SK-N-SH treated with all-trans-retinoic acid at 6 μM for 48 hours (cell line): Measurements from ENCODE around the gene FABP1.

ENCODE experiments used
- ATAC-seq: fragments of 200-7000 bp; cut with Tn5 transposase; 3 replicates; pipeline ENCODE4 v1.9.1; 2020; ENCODE audit warnings: mild to moderate bottlenecking, moderate library complexity
- ARNTL ChIP-seq: fragments of 450-650 bp; formaldehyde crosslinking; IDR thresholded peaks from 2 replicates; pipeline ENCODE4 v1.5.0; 2020; ENCODE audit warnings: low read depth, mild to moderate bottlenecking, moderate library complexity, borderline replicate concordance
- CSDC2 ChIP-seq: fragments of 250-450 bp; sonication (Bioruptor Pico); IDR thresholded peaks from 2 replicates; pipeline ENCODE4 v1.5.0; 2020; ENCODE audit warnings: mild to moderate bottlenecking, moderate library complexity
- GLIS3 ChIP-seq: fragments of 250-450 bp; sonication (Bioruptor Pico); IDR thresholded peaks from 2 replicates; pipeline ENCODE4 v1.5.0; 2020; ENCODE audit warnings: mild to moderate bottlenecking, moderate library complexity
- ISL1 ChIP-seq: fragments of 250-450 bp; sonication (Bioruptor Pico); IDR thresholded peaks from 2 replicates; pipeline ENCODE4 v2.1.2; 2022; ENCODE audit warnings: mild to moderate bottlenecking, moderate library complexity
- OSR1 ChIP-seq: fragments of 250-450 bp; sonication (Bioruptor Pico); IDR thresholded peaks from 2 replicates; pipeline ENCODE4 v1.8.0; 2022; ENCODE audit warnings: moderate library complexity, mild to moderate bottlenecking, inconsistent platforms
- PPARA ChIP-seq: fragments of 250-450 bp; sonication (Bioruptor Pico); IDR thresholded peaks from 2 replicates; pipeline ENCODE4 v1.5.0; 2020; ENCODE audit warnings: mild to moderate bottlenecking, borderline replicate concordance
- SNAI2 ChIP-seq: fragments of 250-450 bp; sonication (Bioruptor Pico); IDR thresholded peaks from 2 replicates; pipeline ENCODE4 v1.5.0; 2020; ENCODE audit warnings: mild to moderate bottlenecking, moderate library complexity
- TCF4 ChIP-seq: fragments of 250-450 bp; sonication (Bioruptor Pico); IDR thresholded peaks from 2 replicates; pipeline ENCODE4 v1.8.0; 2021; ENCODE audit warnings: mild to moderate bottlenecking, moderate library complexity, borderline replicate concordance
- TOX ChIP-seq: fragments of 250-450 bp; sonication (Bioruptor Pico); IDR thresholded peaks from 2 replicates; pipeline ENCODE4 v1.8.0; 2021; ENCODE audit warnings: mild to moderate bottlenecking, moderate library complexity, borderline replicate concordance
- ZC3H10 ChIP-seq: fragments of 250-450 bp; sonication (Bioruptor Pico); IDR thresholded peaks from 2 replicates; pipeline ENCODE4 v1.5.1; 2021; ENCODE audit warnings: mild to moderate bottlenecking, moderate library complexity
- ZFP3 ChIP-seq: fragments of 250-450 bp; sonication (Bioruptor Pico); IDR thresholded peaks from 2 replicates; pipeline ENCODE4 v1.5.0; 2020; ENCODE audit warnings: mild to moderate bottlenecking, moderate library complexity
- ZFP30 ChIP-seq: fragments of 450-650 bp; formaldehyde crosslinking; IDR thresholded peaks from 2 replicates; pipeline ENCODE4 v1.5.0; 2022; ENCODE audit warnings: mild to moderate bottlenecking, moderate library complexity
- ZNF565 ChIP-seq: fragments of 450-650 bp; formaldehyde crosslinking; conservative IDR thresholded peaks from 2 replicates; pipeline ENCODE4 v1.5.0; 2020; ENCODE audit warnings: low read depth, mild to moderate bottlenecking, moderate library complexity
- ZNF70 ChIP-seq: fragments of 450-650 bp; formaldehyde crosslinking; IDR thresholded peaks from 2 replicates; pipeline ENCODE4 v1.5.0; 2020; ENCODE audit warnings: mild to moderate bottlenecking, moderate library complexity
- ZNF8 ChIP-seq: fragments of 450-650 bp; formaldehyde crosslinking; IDR thresholded peaks from 2 replicates; pipeline ENCODE4 v1.5.0; 2020; ENCODE audit warnings: mild to moderate bottlenecking, moderate library complexity
- TF ChIP-seq, protein P1 (sequence below): fragments of 250-450 bp; sonication (Bioruptor Pico); IDR thresholded peaks from 2 replicates; pipeline ENCODE4 v1.8.0; 2020; ENCODE audit warnings: mild to moderate bottlenecking, moderate library complexity, borderline replicate concordance
- TF ChIP-seq, protein P2 (sequence below): fragments of 250-450 bp; sonication (Bioruptor Pico); IDR thresholded peaks from 2 replicates; pipeline ENCODE4 v1.5.1; 2021; ENCODE audit warnings: mild to moderate bottlenecking, moderate library complexity
- TF ChIP-seq, protein P3 (sequence below): fragments of 250-450 bp; sonication (Bioruptor Pico); IDR thresholded peaks from 2 replicates; pipeline ENCODE4 v1.5.0; 2020; ENCODE audit warnings: mild to moderate bottlenecking, moderate library complexity
- TF ChIP-seq, protein P4 (sequence below): fragments of 250-450 bp; sonication (Bioruptor Pico); IDR thresholded peaks from 2 replicates; pipeline ENCODE4 v1.8.0; 2021; ENCODE audit warnings: low read depth, mild to moderate bottlenecking, moderate library complexity, borderline replicate concordance
- TF ChIP-seq, protein P5 (sequence below): fragments of 250-450 bp; sonication (Bioruptor Pico); IDR thresholded peaks from 2 replicates; pipeline ENCODE4 v1.5.1; 2020; ENCODE audit warnings: low read depth, mild to moderate bottlenecking, moderate library complexity

The FABP1 gene

DNA sequence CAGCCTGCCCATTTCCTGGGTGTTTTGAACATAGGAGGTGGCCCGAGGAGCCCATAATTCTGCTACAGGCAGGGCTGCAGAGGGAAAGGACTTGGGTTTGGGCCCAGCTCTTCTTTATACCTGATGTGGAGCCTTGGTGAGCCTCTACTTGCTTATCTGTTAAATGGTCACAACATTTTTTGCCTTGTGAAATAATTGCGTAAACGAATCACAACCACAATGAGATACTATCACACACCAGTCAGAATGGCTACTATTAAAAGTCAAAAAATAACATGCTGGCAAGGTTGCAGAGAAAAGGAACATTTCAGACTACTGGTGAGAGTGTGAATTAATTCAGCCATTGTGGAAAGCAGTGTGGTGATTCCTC, 4.1 kb upstream of the FABP1 start:
- TF ChIP-seq ISL1 (no peak), GLIS3 (CRISPR knock-in tag) (no peak), ZFP30 (CRISPR knock-in tag) (no peak), PPARA (CRISPR knock-in tag) (no peak), ZC3H10 (CRISPR knock-in tag) (no peak), ZNF565 (no peak)
- TF ChIP-seq, protein P1, sequence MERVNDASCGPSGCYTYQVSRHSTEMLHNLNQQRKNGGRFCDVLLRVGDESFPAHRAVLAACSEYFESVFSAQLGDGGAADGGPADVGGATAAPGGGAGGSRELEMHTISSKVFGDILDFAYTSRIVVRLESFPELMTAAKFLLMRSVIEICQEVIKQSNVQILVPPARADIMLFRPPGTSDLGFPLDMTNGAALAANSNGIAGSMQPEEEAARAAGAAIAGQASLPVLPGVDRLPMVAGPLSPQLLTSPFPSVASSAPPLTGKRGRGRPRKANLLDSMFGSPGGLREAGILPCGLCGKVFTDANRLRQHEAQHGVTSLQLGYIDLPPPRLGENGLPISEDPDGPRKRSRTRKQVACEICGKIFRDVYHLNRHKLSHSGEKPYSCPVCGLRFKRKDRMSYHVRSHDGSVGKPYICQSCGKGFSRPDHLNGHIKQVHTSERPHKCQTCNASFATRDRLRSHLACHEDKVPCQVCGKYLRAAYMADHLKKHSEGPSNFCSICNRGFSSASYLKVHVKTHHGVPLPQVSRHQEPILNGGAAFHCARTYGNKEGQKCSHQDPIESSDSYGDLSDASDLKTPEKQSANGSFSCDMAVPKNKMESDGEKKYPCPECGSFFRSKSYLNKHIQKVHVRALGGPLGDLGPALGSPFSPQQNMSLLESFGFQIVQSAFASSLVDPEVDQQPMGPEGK (CRISPR knock-in tag): no peak
- ATAC-seq: no peak

DNA sequence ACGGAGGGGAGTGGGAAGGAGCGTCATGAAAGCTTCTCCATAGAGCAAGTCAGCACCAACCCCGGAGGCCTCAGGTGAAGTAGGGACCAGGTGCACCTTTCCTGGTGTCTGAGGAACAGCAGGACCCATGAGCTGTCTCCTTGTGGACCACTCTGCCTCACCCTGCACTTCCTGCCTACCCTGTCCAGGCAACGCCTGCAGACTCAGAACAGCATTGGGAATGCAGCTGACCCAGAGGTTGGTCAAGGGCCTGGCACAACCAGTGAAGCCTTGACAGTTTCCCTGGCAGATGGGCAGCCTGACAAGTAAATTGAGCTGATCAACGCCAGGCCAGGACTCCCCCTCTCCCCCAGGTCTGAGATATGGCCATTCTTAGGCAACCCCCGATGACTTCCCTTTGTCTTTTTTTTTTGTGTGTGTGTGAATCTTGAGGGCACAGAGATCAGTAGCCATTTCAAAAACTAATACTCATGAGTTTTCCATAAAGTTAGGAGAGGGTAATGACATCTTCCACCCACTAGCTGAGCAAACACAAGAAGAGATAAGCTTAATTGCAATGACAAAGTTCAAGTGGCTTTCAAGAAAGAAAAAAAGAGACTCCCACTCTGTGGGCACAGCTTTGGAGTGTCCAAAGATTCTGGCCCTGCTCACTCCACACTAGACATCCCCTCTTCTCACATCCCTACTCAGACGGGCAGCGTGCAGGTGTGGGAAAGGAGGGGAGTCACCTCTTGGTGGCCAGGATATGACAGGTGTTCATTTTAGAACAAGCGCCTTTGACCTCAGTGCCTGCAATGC, 3.5 kb upstream of the FABP1 start:
- ATAC-seq: no peak
- TF ChIP-seq ZNF8 (CRISPR knock-in tag) (no peak), ZC3H10 (CRISPR knock-in tag) (no peak), ZFP30 (CRISPR knock-in tag) (no peak), CSDC2 (CRISPR knock-in tag) (no peak), ZFP3 (CRISPR knock-in tag) (no peak), OSR1 (CRISPR knock-in tag) (no peak), ARNTL (CRISPR knock-in tag) (no peak), TCF4 (no peak), SNAI2 (CRISPR knock-in tag) (no peak), ZNF70 (CRISPR knock-in tag) (no peak), GLIS3 (CRISPR knock-in tag) (no peak), ISL1 (no peak)
- TF ChIP-seq, protein P2, sequence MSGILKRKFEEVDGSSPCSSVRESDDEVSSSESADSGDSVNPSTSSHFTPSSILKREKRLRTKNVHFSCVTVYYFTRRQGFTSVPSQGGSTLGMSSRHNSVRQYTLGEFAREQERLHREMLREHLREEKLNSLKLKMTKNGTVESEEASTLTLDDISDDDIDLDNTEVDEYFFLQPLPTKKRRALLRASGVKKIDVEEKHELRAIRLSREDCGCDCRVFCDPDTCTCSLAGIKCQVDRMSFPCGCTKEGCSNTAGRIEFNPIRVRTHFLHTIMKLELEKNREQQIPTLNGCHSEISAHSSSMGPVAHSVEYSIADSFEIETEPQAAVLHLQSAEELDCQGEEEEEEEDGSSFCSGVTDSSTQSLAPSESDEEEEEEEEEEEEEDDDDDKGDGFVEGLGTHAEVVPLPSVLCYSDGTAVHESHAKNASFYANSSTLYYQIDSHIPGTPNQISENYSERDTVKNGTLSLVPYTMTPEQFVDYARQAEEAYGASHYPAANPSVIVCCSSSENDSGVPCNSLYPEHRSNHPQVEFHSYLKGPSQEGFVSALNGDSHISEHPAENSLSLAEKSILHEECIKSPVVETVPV (CRISPR knock-in tag): no peak
- TF ChIP-seq, protein P3, sequence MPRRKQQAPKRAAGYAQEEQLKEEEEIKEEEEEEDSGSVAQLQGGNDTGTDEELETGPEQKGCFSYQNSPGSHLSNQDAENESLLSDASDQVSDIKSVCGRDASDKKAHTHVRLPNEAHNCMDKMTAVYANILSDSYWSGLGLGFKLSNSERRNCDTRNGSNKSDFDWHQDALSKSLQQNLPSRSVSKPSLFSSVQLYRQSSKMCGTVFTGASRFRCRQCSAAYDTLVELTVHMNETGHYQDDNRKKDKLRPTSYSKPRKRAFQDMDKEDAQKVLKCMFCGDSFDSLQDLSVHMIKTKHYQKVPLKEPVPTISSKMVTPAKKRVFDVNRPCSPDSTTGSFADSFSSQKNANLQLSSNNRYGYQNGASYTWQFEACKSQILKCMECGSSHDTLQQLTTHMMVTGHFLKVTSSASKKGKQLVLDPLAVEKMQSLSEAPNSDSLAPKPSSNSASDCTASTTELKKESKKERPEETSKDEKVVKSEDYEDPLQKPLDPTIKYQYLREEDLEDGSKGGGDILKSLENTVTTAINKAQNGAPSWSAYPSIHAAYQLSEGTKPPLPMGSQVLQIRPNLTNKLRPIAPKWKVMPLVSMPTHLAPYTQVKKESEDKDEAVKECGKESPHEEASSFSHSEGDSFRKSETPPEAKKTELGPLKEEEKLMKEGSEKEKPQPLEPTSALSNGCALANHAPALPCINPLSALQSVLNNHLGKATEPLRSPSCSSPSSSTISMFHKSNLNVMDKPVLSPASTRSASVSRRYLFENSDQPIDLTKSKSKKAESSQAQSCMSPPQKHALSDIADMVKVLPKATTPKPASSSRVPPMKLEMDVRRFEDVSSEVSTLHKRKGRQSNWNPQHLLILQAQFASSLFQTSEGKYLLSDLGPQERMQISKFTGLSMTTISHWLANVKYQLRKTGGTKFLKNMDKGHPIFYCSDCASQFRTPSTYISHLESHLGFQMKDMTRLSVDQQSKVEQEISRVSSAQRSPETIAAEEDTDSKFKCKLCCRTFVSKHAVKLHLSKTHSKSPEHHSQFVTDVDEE (CRISPR knock-in tag): no peak
- TF ChIP-seq, protein P4, sequence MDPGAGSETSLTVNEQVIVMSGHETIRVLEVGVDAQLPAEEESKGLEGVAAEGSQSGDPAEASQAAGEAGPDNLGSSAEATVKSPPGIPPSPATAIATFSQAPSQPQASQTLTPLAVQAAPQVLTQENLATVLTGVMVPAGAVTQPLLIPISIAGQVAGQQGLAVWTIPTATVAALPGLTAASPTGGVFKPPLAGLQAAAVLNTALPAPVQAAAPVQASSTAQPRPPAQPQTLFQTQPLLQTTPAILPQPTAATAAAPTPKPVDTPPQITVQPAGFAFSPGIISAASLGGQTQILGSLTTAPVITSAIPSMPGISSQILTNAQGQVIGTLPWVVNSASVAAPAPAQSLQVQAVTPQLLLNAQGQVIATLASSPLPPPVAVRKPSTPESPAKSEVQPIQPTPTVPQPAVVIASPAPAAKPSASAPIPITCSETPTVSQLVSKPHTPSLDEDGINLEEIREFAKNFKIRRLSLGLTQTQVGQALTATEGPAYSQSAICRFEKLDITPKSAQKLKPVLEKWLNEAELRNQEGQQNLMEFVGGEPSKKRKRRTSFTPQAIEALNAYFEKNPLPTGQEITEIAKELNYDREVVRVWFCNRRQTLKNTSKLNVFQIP (CRISPR knock-in tag): no peak
- TF ChIP-seq, protein P1 (CRISPR knock-in tag): no peak

DNA sequence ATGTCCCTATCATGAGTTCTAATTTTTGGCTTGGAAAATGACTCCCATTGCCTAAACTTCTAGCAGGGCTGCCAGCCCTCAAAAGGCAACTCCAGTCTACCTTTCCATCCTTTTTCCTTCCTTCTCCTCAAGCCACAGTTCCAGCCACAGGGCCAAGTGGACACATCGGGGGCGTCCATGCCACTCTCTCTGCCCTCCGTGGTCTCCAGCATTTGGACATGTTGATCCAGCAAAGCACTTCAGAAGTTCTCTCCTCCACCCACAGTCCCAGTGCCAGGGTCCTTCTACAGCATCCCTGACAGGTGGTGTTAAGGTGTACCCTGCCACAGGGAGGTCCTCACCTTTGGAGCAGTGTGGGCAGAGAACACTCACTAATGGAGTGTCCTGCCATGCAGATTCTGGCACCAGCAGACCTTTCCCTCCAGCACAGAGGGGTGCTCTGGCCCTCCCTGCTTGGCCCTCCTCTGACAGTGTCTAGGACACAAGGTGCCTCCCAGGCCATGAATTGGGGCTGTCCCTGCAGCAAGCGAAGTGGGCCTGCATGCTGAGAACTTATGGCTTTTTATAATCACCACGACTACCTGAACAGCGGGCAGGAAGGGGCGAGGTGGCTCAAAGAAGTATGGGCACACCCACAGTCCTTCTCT, 1.6 kb upstream of the FABP1 start:
- ATAC-seq: no peak
- TF ChIP-seq, protein P3 (CRISPR knock-in tag): no peak
- TF ChIP-seq, protein P4 (CRISPR knock-in tag): no peak
- TF ChIP-seq TOX (CRISPR knock-in tag): no peak
- TF ChIP-seq, protein P5, sequence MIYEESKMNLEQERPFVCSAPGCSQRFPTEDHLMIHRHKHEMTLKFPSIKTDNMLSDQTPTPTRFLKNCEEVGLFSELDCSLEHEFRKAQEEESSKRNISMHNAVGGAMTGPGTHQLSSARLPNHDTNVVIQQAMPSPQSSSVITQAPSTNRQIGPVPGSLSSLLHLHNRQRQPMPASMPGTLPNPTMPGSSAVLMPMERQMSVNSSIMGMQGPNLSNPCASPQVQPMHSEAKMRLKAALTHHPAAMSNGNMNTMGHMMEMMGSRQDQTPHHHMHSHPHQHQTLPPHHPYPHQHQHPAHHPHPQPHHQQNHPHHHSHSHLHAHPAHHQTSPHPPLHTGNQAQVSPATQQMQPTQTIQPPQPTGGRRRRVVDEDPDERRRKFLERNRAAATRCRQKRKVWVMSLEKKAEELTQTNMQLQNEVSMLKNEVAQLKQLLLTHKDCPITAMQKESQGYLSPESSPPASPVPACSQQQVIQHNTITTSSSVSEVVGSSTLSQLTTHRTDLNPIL (CRISPR knock-in tag): no peak
- TF ChIP-seq ZFP3 (CRISPR knock-in tag): no peak
- TF ChIP-seq TCF4: no peak
- no peak for TF ChIP-seq GLIS3 (CRISPR knock-in tag)
- no peak for TF ChIP-seq ZNF70 (CRISPR knock-in tag)
- TF ChIP-seq, all 23 proteins: peak for 0
